ENCODE data around the gene SYNPO2. TPM values are rescaled to one million over a fixed set of nuclear protein-coding genes. Genes with fewer than 3 reads are reported as not detected.

Gene SYNPO2
- total RNA-seq, 2 experiments from 2014 or later, result 1.2 to 1.4 TPM

DNA sequence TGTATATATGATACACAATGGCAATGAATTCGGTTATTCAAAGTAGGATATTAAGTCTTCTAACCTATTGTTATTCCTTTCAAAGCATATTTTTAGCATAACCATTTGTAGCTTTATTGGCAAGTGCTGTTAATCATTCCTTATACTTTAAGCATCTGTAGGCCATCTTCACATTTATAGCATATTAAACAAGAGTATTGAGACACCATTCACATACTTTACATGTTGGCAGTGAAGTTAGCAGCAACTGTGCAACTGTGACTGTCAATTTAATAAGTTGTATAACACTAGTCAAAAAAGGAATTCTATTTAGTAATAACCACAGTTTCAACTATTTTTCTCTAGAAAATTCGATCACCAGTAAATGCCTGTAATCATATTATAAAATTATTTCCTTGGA lies 139.6 kb downstream of the SYNPO2 start:
- ChIA-PET POLR2A (no interaction called here), CTCF (no interaction called here)
- H3K9me3 Mint-ChIP-seq, result no peaks in the 10 kb centered on the region
- H3K36me3 Mint-ChIP-seq (ENCODE audit: low read depth), result no peaks in the 10 kb centered on the region
- no peak overlapping the region for H3K4me3 Mint-ChIP-seq
- no peak for DNase-seq
- no peaks in the 10 kb centered on the region for H3K4me1 Mint-ChIP-seq
- no peak overlapping the region for H3K27ac Mint-ChIP-seq
- peaks cover 3% of the 10 kb centered on the region for H3K27me3 Mint-ChIP-seq

GRCh38 chr4:119029847-119030535 lies 141.3 kb downstream of the SYNPO2 start:
- H3K27me3 Mint-ChIP-seq, result peaks cover 3% of the 10 kb centered on the region
- ChIA-PET POLR2A (no interaction called here), CTCF (interaction anchor here (2.3 kb wide), 1 partner anchor 11 kb away, joined by 6 read pairs; no protein-coding TSS in a partner anchor)

DNA sequence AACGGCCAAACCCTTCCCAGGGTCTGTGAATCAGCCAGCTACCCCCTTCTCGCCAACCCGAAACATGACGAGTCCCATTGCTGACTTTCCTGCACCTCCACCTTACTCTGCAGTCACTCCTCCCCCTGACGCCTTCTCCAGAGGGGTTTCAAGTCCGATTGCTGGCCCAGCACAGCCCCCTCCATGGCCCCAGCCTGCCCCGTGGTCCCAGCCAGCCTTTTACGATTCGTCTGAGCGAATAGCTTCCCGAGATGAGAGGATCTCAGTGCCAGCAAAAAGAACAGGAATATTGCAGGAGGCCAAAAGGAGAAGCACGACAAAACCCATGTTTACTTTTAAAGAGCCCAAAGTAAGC lies 141.9 kb downstream of the SYNPO2 start:
- H3K4me3 Mint-ChIP-seq, result no peak overlapping the region
- no peaks in the 10 kb centered on the region for H3K9me3 Mint-ChIP-seq
- no peak for DNase-seq
- CTCF ChIA-PET, result interaction anchor here (2.3 kb wide), 1 partner anchor 10 kb away, joined by 6 read pairs; no protein-coding TSS in a partner anchor
- no peaks in the 10 kb centered on the region for H3K36me3 Mint-ChIP-seq (ENCODE audit: low read depth)
- H3K27ac Mint-ChIP-seq, result no peak overlapping the region
- POLR2A ChIA-PET, result no interaction called here
- H3K27me3 Mint-ChIP-seq, result peaks cover 3% of the 10 kb centered on the region
- no peaks in the 10 kb centered on the region for H3K4me1 Mint-ChIP-seq

More at GRCh38 chr4:119029847-119030535, 141.3 kb downstream of the SYNPO2 start:
- no peaks in the 10 kb centered on the region for H3K4me1 Mint-ChIP-seq
- H3K9me3 Mint-ChIP-seq, result no peaks in the 10 kb centered on the region
- no peaks in the 10 kb centered on the region for H3K36me3 Mint-ChIP-seq (ENCODE audit: low read depth)
- DNase-seq, result no peak
- no peak overlapping the region for H3K4me3 Mint-ChIP-seq
- H3K27ac Mint-ChIP-seq, result no peak overlapping the region

DNA sequence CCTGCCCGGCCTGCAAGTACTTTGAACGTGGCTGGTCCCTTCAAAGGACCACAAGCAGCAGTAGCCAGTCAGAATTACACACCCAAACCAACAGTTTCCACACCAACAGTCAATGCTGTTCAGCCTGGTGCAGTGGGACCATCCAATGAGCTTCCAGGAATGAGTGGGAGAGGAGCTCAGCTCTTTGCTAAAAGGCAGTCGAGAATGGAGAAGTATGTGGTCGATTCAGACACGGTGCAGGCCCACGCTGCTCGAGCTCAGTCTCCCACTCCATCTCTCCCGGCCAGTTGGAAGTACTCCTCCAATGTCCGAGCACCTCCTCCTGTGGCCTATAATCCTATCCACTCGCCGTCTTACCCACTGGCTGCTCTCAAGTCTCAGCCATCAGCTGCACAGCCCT lies 142.6 kb downstream of the SYNPO2 start:
- POLR2A ChIA-PET, result no interaction called here
- Mint-ChIP-seq H3K4me1 (no peaks in the 10 kb centered on the region), H3K4me3 (no peak overlapping the region), H3K27me3 (peaks cover 3% of the 10 kb centered on the region), H3K27ac (no peak overlapping the region), H3K36me3 (ENCODE audit: low read depth) (no peaks in the 10 kb centered on the region), H3K9me3 (no peaks in the 10 kb centered on the region)
- CTCF ChIA-PET, result interaction anchor here (2.3 kb wide), 1 partner anchor 9 kb away, joined by 6 read pairs; no protein-coding TSS in a partner anchor
- DNase-seq, result no peak

DNA sequence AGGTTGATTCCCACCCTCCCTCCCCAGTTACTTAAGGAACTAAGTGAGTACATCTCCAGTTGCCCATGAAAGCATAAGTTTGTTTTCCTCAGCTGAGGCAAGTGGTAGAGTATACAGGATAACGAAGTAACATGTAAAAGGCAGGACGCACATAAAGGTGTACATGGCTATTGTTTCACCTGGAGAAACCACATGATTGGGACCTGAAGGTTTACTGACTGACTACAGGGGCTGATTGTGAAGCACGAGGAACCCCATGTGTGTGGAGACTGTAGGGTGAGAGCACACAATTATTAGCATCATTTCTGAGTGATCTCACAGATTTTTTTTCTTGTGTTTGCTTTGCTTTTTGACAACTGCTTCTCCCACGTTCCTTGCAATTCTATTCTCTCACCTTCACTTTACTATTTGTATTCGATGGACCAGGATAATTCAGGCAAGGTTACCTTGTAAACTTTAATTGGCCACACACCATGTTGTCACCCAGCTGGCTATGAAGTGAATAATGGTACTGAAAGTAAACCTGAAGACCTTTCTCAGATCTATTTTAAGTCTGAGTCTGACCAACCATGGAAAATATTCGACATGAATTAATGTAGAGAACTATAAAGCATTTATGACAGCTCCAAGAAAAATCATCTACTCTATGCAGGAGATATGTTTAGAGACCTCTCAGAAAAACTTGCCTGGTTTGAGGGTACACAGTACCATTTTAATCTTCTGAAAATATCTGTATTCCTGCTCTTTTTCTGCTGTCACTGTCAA lies 144.4 kb downstream of the SYNPO2 start:
- peaks cover 3% of the 10 kb centered on the region for H3K4me1 Mint-ChIP-seq
- ChIA-PET POLR2A (no interaction called here), CTCF (interaction anchor here (0.6 kb wide), 1 partner anchor 226 kb away, joined by 4 read pairs; no protein-coding TSS in a partner anchor)

DNA sequence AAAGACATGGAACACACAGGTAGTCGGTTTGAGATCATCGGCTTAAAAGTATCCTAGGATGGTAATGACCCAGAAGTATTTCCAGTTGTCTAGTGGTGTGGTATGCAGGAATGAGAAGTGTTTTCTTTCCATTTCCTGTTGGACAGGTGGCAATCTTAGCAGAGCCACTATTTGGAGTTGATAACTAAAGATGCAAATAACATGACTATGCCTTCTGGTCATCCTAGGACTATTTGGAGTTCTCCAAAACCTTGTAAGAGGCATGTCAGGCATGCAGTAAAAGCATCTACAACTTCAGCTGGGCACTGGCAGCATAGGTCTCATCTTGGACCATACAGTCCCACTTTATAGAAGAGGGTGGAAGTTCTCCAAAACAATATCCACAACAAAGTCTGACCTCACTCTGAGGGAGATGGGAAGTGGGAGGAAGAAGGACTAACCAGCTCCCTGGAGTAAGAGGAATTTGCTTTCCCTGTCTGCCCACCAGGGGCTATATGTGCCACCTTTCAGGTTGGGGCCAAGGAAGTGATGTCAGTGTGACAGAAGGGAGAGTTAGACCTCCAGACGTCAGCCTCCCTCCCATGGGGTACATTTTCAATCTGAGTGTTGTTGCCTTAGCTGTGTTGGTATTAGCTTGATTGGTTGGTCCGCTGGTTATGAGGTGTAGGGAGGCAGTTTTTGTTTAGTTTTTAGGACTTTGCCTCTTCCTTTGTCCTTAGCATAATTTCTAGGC lies 145.8 kb downstream of the SYNPO2 start:
- no peaks in the 10 kb centered on the region for H3K9me3 Mint-ChIP-seq
- peaks cover 3% of the 10 kb centered on the region for H3K27me3 Mint-ChIP-seq
- ChIA-PET CTCF (no interaction called here), POLR2A (no interaction called here)
- H3K4me1 Mint-ChIP-seq, result peaks cover 6% of the 10 kb centered on the region
- no peak overlapping the region for H3K4me3 Mint-ChIP-seq
- no peaks in the 10 kb centered on the region for H3K36me3 Mint-ChIP-seq (ENCODE audit: low read depth)
- H3K27ac Mint-ChIP-seq, result no peak overlapping the region
- no peak for DNase-seq

More for the DNA sequence above, 144.4 kb downstream of the SYNPO2 start:
- Mint-ChIP-seq H3K27me3 (peaks cover 3% of the 10 kb centered on the region), H3K36me3 (ENCODE audit: low read depth) (no peaks in the 10 kb centered on the region), H3K9me3 (no peaks in the 10 kb centered on the region), H3K27ac (no peak overlapping the region), H3K4me3 (no peak overlapping the region)
- DNase-seq, result no peak

GRCh38 chr4:119035951-119036737 lies 147.5 kb downstream of the SYNPO2 start:
- ChIA-PET POLR2A (no interaction called here), CTCF (no interaction called here)
- peaks cover 6% of the 10 kb centered on the region for H3K4me1 Mint-ChIP-seq
- DNase-seq, result no peak
- no peak overlapping the region for H3K27ac Mint-ChIP-seq
- no peaks in the 10 kb centered on the region for H3K9me3 Mint-ChIP-seq
- no peaks in the 10 kb centered on the region for H3K36me3 Mint-ChIP-seq (ENCODE audit: low read depth)
- H3K4me3 Mint-ChIP-seq, result no peak overlapping the region
- peaks cover 3% of the 10 kb centered on the region for H3K27me3 Mint-ChIP-seq

GRCh38 chr4:119037709-119038108 lies 149.1 kb downstream of the SYNPO2 start:
- Mint-ChIP-seq H3K4me1 (peaks cover 10% of the 10 kb centered on the region), H3K9me3 (no peaks in the 10 kb centered on the region), H3K27me3 (peaks cover 3% of the 10 kb centered on the region), H3K27ac (no peak overlapping the region), H3K4me3 (no peak overlapping the region), H3K36me3 (ENCODE audit: low read depth) (no peaks in the 10 kb centered on the region)
- ChIA-PET POLR2A (no interaction called here), CTCF (interaction anchor here (0.6 kb wide), 1 partner anchor 35 kb away, joined by 3 read pairs; no protein-coding TSS in a partner anchor)
- DNase-seq, result no peak

- ChIA-PET POLR2A (no interaction called here), CTCF (interaction anchor here (0.6 kb wide), 1 partner anchor 35 kb away, joined by 3 read pairs; no protein-coding TSS in a partner anchor)
- Mint-ChIP-seq H3K27ac (no peak overlapping the region), H3K36me3 (ENCODE audit: low read depth) (no peaks in the 10 kb centered on the region), H3K4me3 (no peak overlapping the region), H3K27me3 (no peaks in the 10 kb centered on the region), H3K9me3 (no peaks in the 10 kb centered on the region), H3K4me1 (peaks cover 10% of the 10 kb centered on the region)
- DNase-seq, result no peak
These were observed 149.6 kb downstream of the SYNPO2 start for GRCh38 chr4:119038116-119038841.

DNA sequence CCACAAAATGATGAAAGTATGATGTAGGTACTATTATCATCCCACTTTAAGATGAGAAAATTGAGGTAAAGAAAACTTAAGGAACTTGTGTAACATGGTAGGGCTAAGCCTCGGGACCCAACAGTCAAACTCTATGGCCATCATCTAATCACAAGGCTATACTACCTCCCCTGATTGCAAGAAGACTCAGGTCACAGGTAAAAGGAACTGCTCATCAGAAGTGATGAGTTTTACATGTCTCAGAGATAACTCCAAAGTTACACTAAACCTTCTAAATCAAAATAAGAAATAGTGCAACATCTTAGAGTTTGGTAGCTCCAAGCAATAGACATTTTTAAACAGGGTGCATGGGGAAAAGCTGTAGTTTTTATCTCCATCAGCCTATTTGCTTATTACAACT lies 150.5 kb downstream of the SYNPO2 start:
- no peaks in the 10 kb centered on the region for H3K36me3 Mint-ChIP-seq (ENCODE audit: low read depth)
- H3K4me1 Mint-ChIP-seq, result peaks cover 10% of the 10 kb centered on the region
- no peaks in the 10 kb centered on the region for H3K9me3 Mint-ChIP-seq
- ChIA-PET POLR2A (no interaction called here), CTCF (no interaction called here)
- no peaks in the 10 kb centered on the region for H3K27me3 Mint-ChIP-seq
- DNase-seq, result no peak
- no peak overlapping the region for H3K27ac Mint-ChIP-seq
- no peak overlapping the region for H3K4me3 Mint-ChIP-seq

DNA sequence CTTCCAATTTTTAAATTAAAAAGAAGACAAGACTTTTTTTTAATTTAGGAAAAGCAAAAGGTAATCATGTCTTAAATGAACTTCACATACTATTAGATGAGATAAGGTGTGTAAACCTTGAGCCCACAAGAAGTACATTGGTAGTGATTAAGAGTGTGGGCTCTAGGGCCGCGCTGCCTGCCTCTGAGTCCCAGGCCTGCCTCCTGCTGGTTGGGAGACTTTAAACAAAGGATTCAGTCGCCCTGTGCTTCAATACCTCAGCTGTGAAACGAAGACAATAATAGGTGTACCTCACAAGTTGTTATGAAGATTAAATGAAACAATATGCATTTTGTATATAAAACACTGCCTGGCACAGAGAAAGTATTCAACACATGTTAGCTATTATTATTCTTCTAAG lies 151.1 kb downstream of the SYNPO2 start:
- no peaks in the 10 kb centered on the region for H3K9me3 Mint-ChIP-seq
- no peak overlapping the region for H3K27ac Mint-ChIP-seq
- H3K4me1 Mint-ChIP-seq, result peaks cover 10% of the 10 kb centered on the region
- no peaks in the 10 kb centered on the region for H3K27me3 Mint-ChIP-seq
- DNase-seq, result no peak
- CTCF ChIA-PET, result interaction anchor here (1.9 kb wide), 1 partner anchor 8 kb away, joined by 6 read pairs; no protein-coding TSS in a partner anchor
- POLR2A ChIA-PET, result no interaction called here
- no peak overlapping the region for H3K4me3 Mint-ChIP-seq
- H3K36me3 Mint-ChIP-seq (ENCODE audit: low read depth), result no peaks in the 10 kb centered on the region

GRCh38 chr4:119040261-119040660 lies 151.6 kb downstream of the SYNPO2 start:
- H3K9me3 Mint-ChIP-seq, result no peaks in the 10 kb centered on the region
- no peak overlapping the region for H3K27ac Mint-ChIP-seq
- no peaks in the 10 kb centered on the region for H3K27me3 Mint-ChIP-seq
- ChIA-PET POLR2A (no interaction called here), CTCF (interaction anchor here (1.9 kb wide), 1 partner anchor 9 kb away, joined by 6 read pairs; no protein-coding TSS in a partner anchor)
- peaks cover 10% of the 10 kb centered on the region for H3K4me1 Mint-ChIP-seq
- H3K4me3 Mint-ChIP-seq, result no peak overlapping the region
- H3K36me3 Mint-ChIP-seq (ENCODE audit: low read depth), result no peaks in the 10 kb centered on the region
- DNase-seq, result no peak
